GM21367 (cell line): Measurements from ENCODE around the gene EXOC4.
"Not testable (repeated sequence)": the region's sequence is repeated elsewhere in the genome, so short reads cannot be mapped to it uniquely, and the experiment has no call there.

Source experiments
- ATAC-seq: cut with Tn5 transposase; IDR thresholded peaks from one replicate; pipeline ENCODE4 v1.9.1; 2021; ENCODE audit not compliant: unreplicated experiment

The EXOC4 gene

DNA sequence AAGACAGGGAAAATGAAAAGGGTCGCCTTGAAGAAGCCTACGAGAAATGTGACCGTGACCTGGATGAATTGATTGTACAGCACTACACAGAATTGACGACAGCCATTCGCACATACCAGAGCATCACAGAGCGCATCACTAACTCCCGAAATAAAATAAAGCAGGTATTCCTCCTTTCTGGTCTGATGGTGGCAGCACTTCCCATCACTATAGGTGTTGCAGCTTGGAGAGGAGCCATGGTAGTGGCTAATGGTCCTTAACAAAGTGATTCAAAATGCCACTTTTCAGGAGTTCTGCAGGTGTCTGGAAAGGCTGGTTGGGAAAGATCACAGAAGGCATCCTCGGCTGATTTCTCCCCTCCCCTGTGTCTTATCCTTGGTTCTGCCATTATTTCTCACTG, 22.1 kb downstream of the EXOC4 start:
- ATAC-seq = no peak

DNA sequence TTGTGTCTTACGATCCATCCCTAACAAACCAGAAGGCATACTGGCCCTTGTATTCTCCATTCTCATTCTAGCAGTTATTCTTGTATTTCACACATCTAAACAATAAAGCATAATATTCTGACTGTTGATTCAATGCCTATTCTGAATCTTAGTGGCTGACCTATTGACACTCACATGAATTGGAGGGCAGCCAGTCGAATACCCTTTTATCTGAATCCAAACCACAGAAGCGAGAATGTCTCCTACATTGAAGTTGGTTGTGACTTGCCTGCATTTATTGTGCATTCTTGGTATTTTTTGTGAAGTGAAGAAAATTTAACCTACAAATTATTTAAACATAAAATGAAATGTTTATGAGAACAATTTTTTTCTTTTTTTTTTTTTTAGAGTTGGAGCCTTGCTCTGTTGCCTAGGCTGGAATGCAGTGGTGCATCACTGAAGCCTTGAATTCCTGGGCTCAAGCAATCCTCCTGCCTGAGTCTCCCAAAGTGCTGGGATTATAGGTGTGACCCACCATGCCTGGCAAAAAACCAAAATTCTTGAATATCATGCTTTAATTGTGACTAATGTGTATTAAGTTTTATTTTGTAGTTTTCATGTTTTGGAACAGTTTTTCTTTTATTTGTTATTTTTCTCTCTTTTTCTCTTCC, 22.7 kb downstream of the EXOC4 start:
- ATAC-seq = no peak

DNA sequence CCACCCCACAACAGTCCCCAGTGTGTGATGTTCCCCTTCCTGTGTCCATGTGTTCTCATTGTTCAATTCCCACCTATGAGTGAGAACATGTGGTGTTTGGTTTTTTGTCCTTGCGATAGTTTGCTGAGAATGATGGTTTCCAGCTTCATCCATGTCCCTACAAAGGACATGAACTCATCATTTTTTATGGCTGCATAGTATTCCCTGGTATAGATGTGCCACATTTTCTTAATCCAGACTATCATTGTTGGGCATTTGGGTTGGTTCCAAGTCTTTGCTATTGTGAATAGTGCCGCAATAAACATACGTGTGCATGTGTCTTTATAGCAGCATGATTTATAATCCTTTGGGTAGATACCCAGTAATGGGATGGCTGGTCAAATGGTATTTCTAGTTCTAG, 26.1 kb downstream of the EXOC4 start:
- ATAC-seq = not testable (repeated sequence)

DNA sequence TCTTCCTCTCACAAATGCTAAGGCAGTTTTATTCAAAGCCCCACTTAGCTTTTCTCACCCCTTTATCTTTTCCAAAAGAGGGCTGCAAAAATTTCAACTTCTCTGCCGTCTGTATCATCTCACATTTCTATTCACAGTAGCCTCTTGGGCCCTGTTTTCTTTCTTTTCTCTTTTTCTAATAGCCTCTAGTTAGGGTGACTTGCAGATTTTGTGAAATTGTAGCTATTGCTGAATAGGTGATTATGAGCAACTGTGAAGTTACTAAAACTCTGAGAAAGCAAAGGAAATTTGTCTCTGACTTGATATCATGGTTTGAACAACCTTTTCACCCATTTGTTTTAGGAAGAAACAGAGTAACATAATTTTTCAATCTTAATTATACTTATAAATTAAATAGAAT, 29.2 kb downstream of the EXOC4 start:
- ATAC-seq = no peak

DNA sequence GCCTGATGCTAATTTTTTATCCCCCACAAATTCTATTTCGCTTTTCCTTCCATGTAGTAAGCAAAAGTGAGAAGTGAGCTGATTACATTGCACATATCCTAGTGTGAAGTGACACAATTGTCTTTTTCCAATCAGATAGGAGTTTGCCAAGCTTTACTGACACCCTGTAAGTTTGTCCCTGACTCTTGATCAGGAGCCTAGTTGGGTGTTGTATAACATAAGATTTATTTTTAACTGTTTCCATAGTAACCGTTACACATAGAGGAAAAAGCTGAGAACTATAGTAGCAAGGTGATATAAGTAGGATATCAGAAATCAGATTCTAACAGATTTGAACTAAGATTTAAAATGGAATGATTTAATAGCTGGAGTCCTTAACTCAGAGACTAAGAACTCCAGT, 31.2 kb downstream of the EXOC4 start:
- ATAC-seq = no peak

DNA sequence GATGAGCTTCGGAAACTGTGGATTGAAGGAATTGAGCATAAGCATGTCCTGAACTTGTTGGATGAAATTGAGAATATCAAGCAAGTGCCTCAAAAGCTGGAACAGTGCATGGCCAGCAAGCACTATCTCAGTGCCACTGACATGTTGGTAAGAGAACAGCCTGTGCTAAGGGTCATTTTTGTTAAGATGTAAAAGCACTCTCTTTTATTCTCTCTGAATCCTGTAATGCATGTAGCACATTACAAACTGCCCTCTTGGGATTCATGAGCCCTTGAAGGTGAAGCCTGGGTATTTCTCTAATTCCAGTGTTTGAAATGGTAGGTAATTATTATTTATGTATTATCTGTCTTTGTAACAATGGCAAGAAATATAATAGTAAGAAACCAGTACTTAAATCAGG, 36.1 kb downstream of the EXOC4 start:
- no peak for ATAC-seq

DNA sequence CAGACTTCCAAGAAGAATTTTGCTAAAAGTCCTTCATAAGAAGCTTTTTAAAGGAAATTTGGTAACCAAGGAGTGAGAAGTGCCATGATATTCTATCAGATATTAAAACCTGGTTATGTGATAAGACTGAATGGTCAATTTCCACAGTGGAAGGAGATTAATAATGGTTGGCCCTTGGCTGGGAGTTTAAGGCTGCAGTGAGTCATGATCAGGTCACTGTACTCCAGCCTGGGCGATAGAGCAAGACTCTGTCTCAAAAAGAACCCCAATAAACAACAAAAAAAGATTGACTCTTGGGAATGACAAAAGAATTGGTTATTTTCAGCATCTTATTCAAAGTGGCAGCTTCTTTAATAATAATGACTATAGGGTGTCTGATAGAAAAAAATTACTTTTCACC, 37.2 kb downstream of the EXOC4 start:
- ATAC-seq = no peak

DNA sequence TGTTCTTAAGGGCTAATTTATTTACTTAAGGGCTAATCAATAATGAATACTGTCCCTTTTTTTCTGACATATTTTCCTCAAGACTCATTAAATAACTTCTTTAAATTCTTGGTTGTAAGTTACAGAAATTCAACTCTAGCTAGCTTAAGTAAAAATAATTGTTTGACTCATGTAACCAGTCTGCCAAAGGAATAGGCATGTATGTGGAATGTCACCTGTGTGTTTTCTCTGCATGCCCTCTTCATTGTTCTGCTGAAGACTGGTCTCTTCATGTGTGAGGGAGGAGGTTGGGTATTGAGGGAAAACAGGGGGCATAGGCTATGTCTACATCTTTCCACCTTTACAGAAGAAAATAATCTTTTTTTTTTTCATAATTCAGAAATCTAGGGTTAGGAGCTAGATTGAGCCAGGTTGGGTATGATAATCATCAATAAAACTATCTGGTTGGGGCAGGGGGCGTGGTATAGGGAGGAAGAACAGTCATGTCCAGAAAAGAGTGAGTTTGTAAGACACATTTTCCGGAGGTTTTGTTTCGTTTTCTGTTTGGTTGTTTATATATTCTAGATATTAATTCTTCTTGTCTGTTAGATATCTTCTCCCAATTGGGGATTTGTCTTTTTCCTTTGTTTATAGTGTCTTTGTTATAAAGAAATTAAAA, 37.9 kb downstream of the EXOC4 start:
- no peak for ATAC-seq

DNA sequence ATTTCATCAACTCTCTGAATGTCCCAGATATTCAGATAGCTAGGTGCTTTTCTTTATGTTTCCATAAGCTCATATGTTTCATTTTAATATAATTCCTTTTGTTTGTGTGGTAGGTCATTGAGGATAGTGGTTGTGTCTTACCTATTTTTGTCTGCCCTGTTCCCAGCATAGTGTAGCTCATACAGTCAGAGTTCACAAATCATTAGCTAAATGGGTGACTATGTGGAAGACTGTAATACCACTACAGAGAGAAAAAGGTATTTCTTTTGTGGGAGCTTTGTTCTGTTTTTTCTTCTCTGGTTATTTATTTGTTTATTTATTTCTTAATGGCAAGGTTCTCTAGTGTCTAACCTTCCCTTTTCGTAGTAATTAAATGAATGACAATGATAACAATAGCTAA, 39.8 kb downstream of the EXOC4 start:
- ATAC-seq = no peak

DNA sequence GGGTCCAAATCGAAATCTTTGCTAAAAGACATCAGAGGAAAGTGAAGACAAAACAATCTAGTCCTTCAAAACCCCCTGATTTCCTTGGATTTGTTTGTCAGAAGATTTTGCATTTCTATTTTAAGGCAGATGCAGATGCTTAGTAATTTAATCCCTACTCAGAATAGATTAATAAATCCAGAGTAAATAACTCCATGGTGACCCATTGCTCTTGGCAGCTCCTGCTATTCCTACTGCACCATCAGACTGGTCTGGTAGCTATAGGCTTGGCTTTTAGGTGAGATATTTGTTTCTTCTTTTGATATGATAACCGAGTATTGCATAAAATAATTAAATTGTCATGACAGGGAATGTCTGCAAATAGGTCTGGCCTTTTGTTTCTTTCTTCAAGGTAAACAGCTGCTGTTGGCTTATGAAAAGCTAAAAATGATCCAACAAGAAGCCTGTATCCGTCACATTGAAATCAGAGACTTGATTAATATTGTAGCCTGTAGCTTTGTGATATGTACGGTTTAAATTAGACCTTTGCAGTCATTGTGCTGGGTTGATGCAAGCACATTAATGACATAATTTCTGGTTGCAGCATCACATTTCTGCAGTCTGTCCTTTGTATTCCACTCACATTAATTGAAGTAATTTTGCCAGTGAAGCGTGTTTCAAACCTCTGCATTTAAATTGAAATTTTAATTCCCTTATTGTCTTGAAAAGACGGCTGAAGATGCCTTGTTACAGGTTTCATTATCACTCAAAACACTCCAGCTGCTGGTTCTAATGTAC, 40.7 kb downstream of the EXOC4 start:
- no peak for ATAC-seq

DNA sequence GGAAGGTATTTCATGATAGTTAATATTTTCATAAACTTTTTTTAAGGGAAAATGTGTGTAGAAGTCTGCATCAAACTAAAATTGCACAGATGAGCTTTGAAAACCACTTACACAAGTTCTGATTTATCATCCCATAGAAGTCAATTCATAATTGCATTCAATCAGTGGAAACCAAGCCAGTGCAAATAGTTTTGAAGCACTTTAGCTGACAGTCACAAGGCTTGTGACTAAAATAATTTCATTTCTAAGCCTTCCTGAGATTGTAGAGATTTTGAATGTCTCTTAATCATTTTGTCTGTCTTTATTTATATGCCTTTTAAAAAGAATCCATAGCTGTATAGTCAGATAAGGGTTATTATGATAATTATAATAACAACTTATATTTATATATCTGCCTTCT, 41.4 kb downstream of the EXOC4 start:
- no peak for ATAC-seq

DNA sequence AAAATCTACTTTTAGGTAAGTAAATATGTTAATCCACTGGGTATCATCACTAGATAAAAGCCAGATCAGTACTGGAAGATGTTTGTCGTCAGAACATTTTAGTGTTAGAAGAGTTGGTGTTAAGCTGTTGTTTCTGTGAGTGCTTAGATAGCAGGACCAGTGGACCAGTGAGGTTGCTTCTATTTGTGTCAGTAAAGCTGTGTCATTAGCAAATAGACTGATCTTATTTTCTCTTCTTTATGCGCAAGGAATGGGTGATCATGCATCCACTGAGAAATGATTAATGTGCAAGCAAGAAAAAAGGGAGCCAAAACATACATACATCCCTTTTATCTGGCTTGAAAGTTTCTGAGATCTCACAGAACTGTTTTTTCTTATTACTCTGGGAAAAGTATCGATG, 42.6 kb downstream of the EXOC4 start:
- no peak for ATAC-seq

DNA sequence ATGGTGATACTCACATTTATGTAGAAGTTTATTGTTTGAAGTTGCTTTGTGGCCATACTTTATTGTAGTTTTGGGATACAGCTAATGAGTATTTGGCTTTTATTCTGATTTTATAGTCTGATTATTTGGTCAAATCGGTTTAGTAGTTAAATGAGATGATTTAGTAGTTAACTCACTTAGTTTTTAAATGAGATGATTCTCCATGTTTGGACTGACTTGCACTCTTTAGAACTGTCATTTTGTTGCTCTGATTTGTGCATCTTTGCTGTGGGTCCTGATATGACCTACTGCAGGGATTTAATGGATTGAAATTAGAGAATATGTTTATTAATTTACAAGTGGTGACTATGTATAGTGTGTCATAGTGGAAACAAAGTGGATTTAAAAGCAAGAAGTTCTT, 44.2 kb downstream of the EXOC4 start:
- ATAC-seq = no peak

DNA sequence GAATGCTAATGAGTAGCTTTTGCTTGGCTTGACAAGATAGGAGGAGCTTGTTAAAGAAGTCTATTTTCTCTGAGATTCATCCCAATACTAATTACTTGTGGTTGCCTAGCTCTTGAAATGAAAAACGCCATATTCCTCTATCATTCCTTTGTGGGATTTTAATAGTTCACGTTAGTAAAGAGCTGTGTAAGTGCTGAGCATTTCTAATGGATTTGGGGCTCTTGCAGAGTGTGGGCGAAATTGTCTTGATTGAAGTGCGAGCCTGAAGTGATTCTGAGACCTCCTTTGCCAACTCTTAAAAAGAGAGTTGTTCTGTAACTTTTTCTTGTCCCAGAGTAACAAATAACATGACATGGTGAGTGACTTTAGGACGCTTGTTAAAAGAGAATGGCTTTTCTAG, 45.2 kb downstream of the EXOC4 start:
- no peak for ATAC-seq

DNA sequence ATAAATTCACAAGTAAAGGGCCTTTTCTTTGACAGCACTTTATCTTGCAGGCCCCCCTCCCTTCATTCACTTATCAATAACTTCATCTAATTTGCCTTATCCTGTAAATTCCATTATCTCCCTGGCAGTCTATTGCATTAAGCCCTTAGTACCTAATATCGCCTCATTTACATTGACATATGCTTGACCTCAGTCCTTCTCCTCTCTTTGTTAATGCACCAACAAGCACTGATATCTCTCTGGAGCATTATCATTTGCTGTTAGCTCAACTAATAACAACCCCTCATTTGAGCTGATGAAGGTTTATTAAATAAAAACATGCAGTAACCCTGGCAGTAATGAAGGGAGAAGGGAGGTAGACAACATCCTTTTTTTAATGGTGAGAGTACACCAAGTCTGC, 46.8 kb downstream of the EXOC4 start:
- no peak for ATAC-seq

DNA sequence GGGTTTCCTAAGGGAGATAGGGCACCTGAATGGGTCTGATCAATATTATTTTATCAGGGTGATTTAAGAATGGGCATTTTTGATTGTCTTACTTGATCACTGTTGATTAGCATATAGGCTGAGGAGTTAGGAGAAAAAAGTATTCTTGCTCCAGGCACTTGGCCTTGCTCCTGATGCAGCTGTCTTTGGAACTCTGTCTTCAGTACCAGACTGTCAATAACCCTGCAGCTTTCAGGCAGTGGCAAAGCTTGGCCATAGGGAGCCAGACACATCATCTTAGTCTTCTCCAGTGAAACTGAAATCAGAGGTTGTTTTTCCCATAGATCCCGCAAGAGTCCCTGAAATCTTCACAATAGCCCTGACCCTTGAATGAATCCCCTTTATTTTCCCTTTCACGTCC, 47.2 kb downstream of the EXOC4 start:
- no peak for ATAC-seq

DNA sequence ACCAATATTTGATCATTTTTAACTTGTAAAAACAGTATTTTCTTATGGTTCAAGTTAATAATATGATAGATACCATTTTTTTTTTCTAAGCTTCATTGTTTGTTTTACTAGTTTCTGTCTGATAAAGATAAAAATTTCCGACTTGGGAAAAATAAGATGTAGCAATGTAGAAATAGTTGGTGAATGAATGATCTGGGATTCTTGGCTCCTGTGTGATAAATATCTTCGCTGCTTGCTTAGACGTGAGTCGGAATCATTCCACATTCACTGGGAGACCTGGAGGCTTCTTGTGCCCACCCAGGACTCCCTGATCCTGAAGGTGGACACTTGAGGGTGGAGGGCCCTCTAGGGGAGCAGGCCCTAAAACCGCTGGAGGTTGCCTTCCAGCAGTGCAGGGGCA, 47.9 kb downstream of the EXOC4 start:
- no peak for ATAC-seq

DNA sequence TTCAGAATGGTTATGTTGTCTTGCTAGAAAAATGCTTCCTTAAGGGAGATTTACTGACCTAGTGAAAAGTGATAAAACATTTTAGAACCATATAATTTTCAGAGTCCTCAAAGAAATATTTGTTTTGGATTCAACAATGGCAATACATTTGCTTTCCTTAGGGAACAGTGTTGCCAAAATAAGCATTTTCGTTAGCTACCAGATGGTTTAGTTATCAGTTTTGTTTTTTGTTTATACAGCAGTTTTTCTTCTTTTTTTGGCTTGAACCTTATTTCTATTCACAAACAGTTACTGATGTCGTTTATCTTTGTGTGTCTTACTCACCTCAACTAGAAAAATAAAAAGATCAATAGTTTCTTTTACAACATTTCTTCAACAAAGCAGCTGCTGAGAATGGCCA, 48.6 kb downstream of the EXOC4 start:
- no peak for ATAC-seq

DNA sequence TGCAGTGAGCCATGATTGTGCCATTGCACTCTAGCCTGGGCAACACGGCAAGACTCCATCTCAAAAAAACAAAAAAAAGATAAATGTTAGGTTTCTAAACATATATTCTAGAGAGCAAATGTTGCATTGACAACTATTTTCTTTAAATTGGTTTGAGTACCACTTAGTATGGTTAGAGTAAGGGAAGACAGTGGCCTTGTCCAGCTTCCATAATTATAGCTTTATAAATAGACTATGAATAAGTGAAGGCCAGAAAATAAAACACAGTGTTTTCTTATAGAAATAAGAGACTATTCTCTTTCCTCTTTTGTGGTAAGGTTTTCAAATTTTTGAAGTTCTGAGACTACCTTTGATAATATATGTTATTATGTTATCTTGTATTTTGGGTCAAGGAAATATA, 50.5 kb downstream of the EXOC4 start:
- no peak for ATAC-seq

DNA sequence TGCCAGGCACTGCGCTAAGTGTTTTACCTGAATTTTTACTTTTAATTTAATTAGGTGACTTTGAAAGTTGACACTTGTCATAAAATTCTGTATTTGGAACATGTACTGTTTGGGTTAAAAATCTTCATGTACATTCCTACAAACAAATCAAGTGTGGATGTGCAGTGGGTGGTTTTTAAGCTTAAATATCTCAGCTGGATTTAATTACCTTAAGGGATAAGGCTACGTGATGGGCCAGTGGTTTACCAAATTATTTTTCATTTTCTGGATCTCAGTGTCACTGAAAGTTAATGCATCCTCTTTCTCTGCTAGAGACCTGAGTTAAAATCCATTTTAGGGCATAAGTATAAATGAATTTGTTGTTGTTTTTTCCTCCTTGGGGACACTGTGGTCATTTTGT, 51.1 kb downstream of the EXOC4 start:
- ATAC-seq = no peak

DNA sequence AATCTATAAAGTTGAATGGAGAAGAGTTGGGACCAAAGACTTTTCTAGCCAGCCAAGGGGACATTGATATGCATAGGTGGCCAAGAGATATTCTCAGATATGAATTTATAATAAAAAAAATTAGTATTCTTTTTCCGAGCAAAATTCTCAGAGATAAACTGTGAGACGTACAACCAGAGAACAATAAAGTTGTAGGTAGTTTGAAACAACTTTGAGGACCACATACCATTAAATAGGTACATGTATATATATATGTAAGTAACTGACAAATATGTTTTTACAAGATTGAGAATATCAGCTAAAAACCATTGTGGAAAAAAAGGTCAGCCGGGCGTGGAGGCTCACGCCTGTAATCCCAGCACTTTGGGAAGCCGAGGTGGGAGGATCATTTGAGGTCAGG, 56.5 kb downstream of the EXOC4 start:
- ATAC-seq = no peak

DNA sequence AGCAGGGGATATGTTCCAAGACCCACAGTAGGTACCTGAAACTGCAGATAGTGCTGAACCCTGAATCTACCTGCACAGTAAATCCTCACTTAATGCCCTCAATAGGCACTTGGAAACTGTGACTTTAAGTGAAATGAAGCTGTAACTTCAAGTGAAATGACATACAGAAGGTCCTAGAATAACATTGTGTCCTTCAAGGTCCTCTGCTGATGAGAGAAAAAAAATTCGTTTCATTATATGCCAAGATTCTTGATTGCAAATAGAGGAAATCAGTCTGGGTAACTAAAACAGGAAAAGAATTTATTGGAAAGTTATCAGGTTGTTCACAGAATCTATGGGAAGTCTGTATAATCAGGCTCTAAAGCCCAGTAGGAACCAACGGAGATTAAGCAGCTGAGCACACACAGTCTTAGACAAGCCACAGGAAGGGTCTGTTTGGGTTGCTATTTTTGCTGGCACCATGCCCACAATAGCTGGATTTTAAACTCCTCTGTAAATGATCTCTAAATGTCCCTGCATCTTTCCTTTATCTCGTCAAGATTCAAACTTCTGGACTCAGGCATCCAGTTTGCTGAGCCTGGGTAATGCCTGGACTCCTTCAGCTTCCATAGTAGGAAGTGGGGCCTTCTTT, 57.5 kb downstream of the EXOC4 start:
- ATAC-seq = no peak
